HuH-7 (cell line): ENCODE measurements around the gene NME1.

Experiments
- DNase-seq: peaks from one replicate; pipeline ENCODE4 v3.0.0; 2011; ENCODE audit warnings: low spot score

The NME1 gene

DNA sequence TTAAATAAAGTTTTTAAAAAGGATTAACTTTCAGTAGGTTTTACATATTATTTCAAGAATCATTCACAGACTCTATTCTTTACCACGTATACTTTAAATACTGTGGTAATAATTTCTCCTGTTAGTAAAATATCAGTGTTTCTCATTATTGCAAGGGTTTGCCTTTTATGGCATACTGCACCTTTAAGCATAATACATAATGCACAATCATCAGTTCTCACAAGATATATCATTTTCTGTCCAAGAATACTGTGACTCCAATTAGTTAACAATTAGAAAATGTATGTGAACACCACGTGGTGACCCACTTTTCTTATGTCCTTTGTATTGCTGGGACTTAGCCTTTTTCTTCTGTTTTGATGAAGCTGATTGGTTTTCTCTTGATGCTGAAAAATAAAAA lies 38.5 kb downstream of the NME1 start:
- DNase-seq = no peak

DNA sequence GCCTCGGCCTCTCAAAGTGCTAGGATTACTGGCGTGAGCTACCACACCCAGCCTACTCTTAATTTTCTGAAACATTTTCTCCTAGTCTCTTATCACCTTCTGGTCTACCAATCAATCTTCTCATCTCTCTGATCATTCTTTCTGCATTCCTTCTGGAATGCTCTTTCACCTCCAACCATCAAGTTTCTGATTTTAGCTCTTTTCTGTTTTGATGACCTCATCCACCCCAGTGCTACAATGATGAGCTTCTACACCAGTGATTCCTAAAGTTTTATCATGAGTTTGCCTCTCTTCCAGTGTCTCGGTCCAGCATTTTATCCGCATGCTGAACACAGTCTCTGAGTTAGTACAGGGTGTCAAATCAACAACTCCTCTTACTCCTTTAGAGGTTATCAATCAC lies 44.4 kb downstream of the NME1 start:
- no peak for DNase-seq

GRCh38 chr17:51200295-51200694 lies 46.9 kb downstream of the NME1 start:
- DNase-seq = no peak

GRCh38 chr17:51200846-51201245 lies 47.5 kb downstream of the NME1 start:
- DNase-seq = no peak

DNA sequence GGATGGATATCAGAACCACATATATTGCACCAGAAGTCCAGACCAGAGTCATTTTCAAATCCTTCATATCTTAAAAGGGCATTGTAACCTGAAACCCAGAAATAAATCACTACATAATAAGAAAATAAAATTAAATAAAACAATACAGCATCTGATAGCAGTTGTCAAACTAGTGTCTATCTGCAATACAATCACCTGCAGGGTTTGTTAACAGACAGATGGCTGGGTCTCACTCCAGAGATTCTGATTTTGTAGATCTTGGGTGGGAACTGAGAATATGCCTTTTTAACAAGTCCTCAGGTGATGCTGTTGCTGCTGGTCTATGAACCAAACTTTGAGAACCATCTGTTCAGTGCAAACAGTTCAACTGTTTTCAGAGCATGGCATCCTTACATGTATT lies 50.5 kb downstream of the NME1 start:
- no peak for DNase-seq
